WTC11 (cell line): ENCODE results near the gene HMX3. TPM values are rescaled to one million over a fixed set of nuclear protein-coding genes. Genes with fewer than 3 reads are reported as not detected.

Experiments
- ATF1 ChIP-seq: sonication (generic); formaldehyde crosslinking; IDR thresholded peaks from 2 replicates; pipeline ENCODE4 v1.8.1; 2023; ENCODE audit warnings: mild to moderate bottlenecking, moderate library complexity, missing genetic modification reagents
- E2F1 ChIP-seq: sonication (generic); formaldehyde crosslinking; IDR thresholded peaks from 2 replicates; pipeline ENCODE4 v1.8.0; 2022; ENCODE audit warnings: mild to moderate bottlenecking, missing genetic modification reagents
- ETV6 ChIP-seq: sonication (generic); formaldehyde crosslinking; IDR thresholded peaks from 2 replicates; pipeline ENCODE4 v1.8.1; 2022; ENCODE audit warnings: mild to moderate bottlenecking, missing genetic modification reagents
- FOXK1 ChIP-seq: sonication (generic); formaldehyde crosslinking; IDR thresholded peaks from 2 replicates; pipeline ENCODE4 v1.8.0; 2022; ENCODE audit warnings: mild to moderate bottlenecking, moderate library complexity, missing genetic modification reagents
- NFYB ChIP-seq: sonication (generic); formaldehyde crosslinking; conservative IDR thresholded peaks from 2 replicates; pipeline ENCODE4 v1.8.0; 2022; ENCODE audit warnings: low read depth, missing genetic modification reagents
- NR1H2 ChIP-seq: sonication (generic); formaldehyde crosslinking; IDR thresholded peaks from 2 replicates; pipeline ENCODE4 v1.9.0; 2021; ENCODE audit warnings: mild to moderate bottlenecking, moderate library complexity, missing genetic modification reagents
- OVOL2 ChIP-seq: fragments of 250-450 bp; sonication (Bioruptor Pico); IDR thresholded peaks from 2 replicates; pipeline ENCODE4 v1.9.0; 2021; ENCODE audit warnings: mild to moderate bottlenecking, borderline replicate concordance
- SOX15 ChIP-seq: fragments of 250-450 bp; sonication (Bioruptor Pico); IDR thresholded peaks from 2 replicates; pipeline ENCODE4 v1.9.0; 2021; ENCODE audit warnings: mild to moderate bottlenecking
- ZNF423 ChIP-seq: fragments of 250-450 bp; sonication (Bioruptor Pico); IDR thresholded peaks from 2 replicates; pipeline ENCODE4 v2.1.2; 2022; ENCODE audit warnings: mild to moderate bottlenecking, moderate library complexity
- ZNF425 ChIP-seq: fragments of 250-450 bp; sonication (Bioruptor Pico); conservative IDR thresholded peaks from 2 replicates; pipeline ENCODE4 v1.9.0; 2021; ENCODE audit warnings: mild to moderate bottlenecking
- total RNA-seq: library from RNA; stranded (reverse); gene quantifications from 3 replicates; pipeline ENCODE4 v1.2.3, GENCODE V29; 2021

Gene HMX3
- total RNA-seq, 1 experiment from 2014 or later, result not detected

- no peak for TF ChIP-seq ZNF425 (CRISPR knock-in tag)
- no peak for TF ChIP-seq E2F1 (CRISPR knock-in tag)
- TF ChIP-seq ZNF423 (CRISPR knock-in tag), result no peak
- TF ChIP-seq NFYB (CRISPR knock-in tag), result no peak
- no peak for TF ChIP-seq SOX15 (CRISPR knock-in tag)
- TF ChIP-seq OVOL2, result no peak
- no peak for TF ChIP-seq FOXK1 (CRISPR knock-in tag)
- TF ChIP-seq ATF1 (CRISPR knock-in tag), result no peak
- TF ChIP-seq ETV6 (CRISPR knock-in tag), result no peak
- no peak for TF ChIP-seq NR1H2 (CRISPR knock-in tag)
Measured at GRCh38 chr10:123187781-123188180, 52.0 kb downstream of the HMX3 start (continued).

Other genes starting within 250 kb of the HMX3 start
- gene FAM24A, start 225.4 kb upstream of the HMX3 start, total RNA-seq, result not detected in 3 replicates
- gene C10orf88, start 181.7 kb upstream of the HMX3 start, total RNA-seq, result 6.4 to 7.7 TPM (median 6.5 TPM) in 3 replicates
- 4.0 to 6.2 TPM (median 5.6 TPM) in 3 replicates for gene PSTK, start 155.6 kb upstream of the HMX3 start, total RNA-seq
- gene IKZF5, start 127.2 kb upstream of the HMX3 start, total RNA-seq, result 6.9 to 13.2 TPM (median 7.9 TPM) in 3 replicates
- gene ACADSB, start 127.0 kb upstream of the HMX3 start, total RNA-seq, result 14.5 to 18.4 TPM (median 17.4 TPM) in 3 replicates
- gene HMX2, start 12.2 kb downstream of the HMX3 start, total RNA-seq, result 0.59 to 1.7 TPM (median 1.4 TPM) in 3 replicates
- gene BUB3, start 18.4 kb downstream of the HMX3 start, total RNA-seq, result 180 to 192 TPM (median 186 TPM) in 3 replicates